ENCODE measurements around the gene SLIT1. TPM values are rescaled to one million over a fixed set of nuclear protein-coding genes. Genes with fewer than 3 reads are reported as not detected.

Gene SLIT1
- total RNA-seq, 1 donor from 2014 or later, result 0.51 TPM

GRCh38 chr10:97043563-97043855, 142.2 kb downstream of the SLIT1 start:
- intact Hi-C loops (cut with micrococcal nuclease), result no loop called here
- H3K4me1 Mint-ChIP-seq, result no peaks in the 10 kb centered on the region
- TF ChIP-seq CTCF (IDR thresholded peaks at IDR 0.05), result no peak
- peaks cover under 1% of the 10 kb centered on the region for H3K27me3 Mint-ChIP-seq
- no peaks in the 10 kb centered on the region for H3K36me3 Mint-ChIP-seq (ENCODE audit: low read depth)
- ATAC-seq (ENCODE audit: low read depth) (no peak), DNase-seq (no peak)
- H3K27ac Mint-ChIP-seq, result no peak overlapping the region
- CTCF ChIA-PET, result no interaction called here
- POLR2A ChIA-PET, result no interaction called here
- peaks cover 2% of the 10 kb centered on the region for H3K9me3 Mint-ChIP-seq
- H3K4me3 Mint-ChIP-seq, result no peak overlapping the region

GRCh38 chr10:97042716-97043562, 142.8 kb downstream of the SLIT1 start:
- ChIA-PET POLR2A (no interaction called here), CTCF (no interaction called here)
- no peaks in the 10 kb centered on the region for H3K36me3 Mint-ChIP-seq (ENCODE audit: low read depth)
- intact Hi-C loops (cut with micrococcal nuclease), result no loop called here
- no peak overlapping the region for H3K27ac Mint-ChIP-seq
- ATAC-seq (ENCODE audit: low read depth) (no peak), DNase-seq (no peak)
- TF ChIP-seq CTCF (IDR thresholded peaks at IDR 0.05), result no peak
- H3K27me3 Mint-ChIP-seq, result no peaks in the 10 kb centered on the region
- peaks cover 2% of the 10 kb centered on the region for H3K9me3 Mint-ChIP-seq
- no peak overlapping the region for H3K4me3 Mint-ChIP-seq
- peaks cover 3% of the 10 kb centered on the region for H3K4me1 Mint-ChIP-seq

GRCh38 chr10:97042081-97042480, 143.7 kb downstream of the SLIT1 start:
- H3K4me3 Mint-ChIP-seq, result no peak overlapping the region
- peaks cover 11% of the 10 kb centered on the region for H3K4me1 Mint-ChIP-seq
- ATAC-seq (ENCODE audit: low read depth), result no peak
- intact Hi-C loops (cut with micrococcal nuclease), result no loop called here
- H3K9me3 Mint-ChIP-seq, result peaks cover 2% of the 10 kb centered on the region
- H3K27ac Mint-ChIP-seq, result no peak overlapping the region
- no peaks in the 10 kb centered on the region for H3K36me3 Mint-ChIP-seq (ENCODE audit: low read depth)
- H3K27me3 Mint-ChIP-seq, result no peaks in the 10 kb centered on the region
- no peak for DNase-seq
- TF ChIP-seq CTCF (IDR thresholded peaks at IDR 0.05), result no peak
- ChIA-PET CTCF (no interaction called here), POLR2A (no interaction called here)

GRCh38 chr10:97040706-97041105, 145.1 kb downstream of the SLIT1 start:
- Mint-ChIP-seq H3K4me1 (peaks cover 12% of the 10 kb centered on the region), H3K27me3 (peaks cover 6% of the 10 kb centered on the region), H3K27ac (no peak overlapping the region), H3K36me3 (ENCODE audit: low read depth) (no peaks in the 10 kb centered on the region), H3K4me3 (no peak overlapping the region), H3K9me3 (peaks cover 2% of the 10 kb centered on the region)
- DNase-seq (no peak), ATAC-seq (ENCODE audit: low read depth) (no peak)
- intact Hi-C loops (cut with micrococcal nuclease), result no loop called here
- ChIA-PET CTCF (no interaction called here), POLR2A (no interaction called here)
- no peak for TF ChIP-seq CTCF (IDR thresholded peaks at IDR 0.05)

- POLR2A ChIA-PET, result no interaction called here
- peaks cover 2% of the 10 kb centered on the region for H3K9me3 Mint-ChIP-seq
- intact Hi-C loops (cut with micrococcal nuclease), result no loop called here
- H3K27me3 Mint-ChIP-seq, result peaks cover 11% of the 10 kb centered on the region
- H3K4me3 Mint-ChIP-seq, result no peak overlapping the region
- no peak overlapping the region for H3K27ac Mint-ChIP-seq
- DNase-seq (no peak), ATAC-seq (ENCODE audit: low read depth) (no peak)
- H3K4me1 Mint-ChIP-seq, result peaks cover 12% of the 10 kb centered on the region
- CTCF ChIA-PET, result no interaction called here
- H3K36me3 Mint-ChIP-seq (ENCODE audit: low read depth), result no peaks in the 10 kb centered on the region
- no peak for TF ChIP-seq CTCF (IDR thresholded peaks at IDR 0.05)
Observed at GRCh38 chr10:97040248-97040584, 145.5 kb downstream of the SLIT1 start.

All from activated B cell treated with CpG ODN at 0.5 μM for 24 hours (primary cell).